Bronchial epithelial cell (primary cell): ENCODE results near the gene CYTH3. TPM values are rescaled to one million over a fixed set of nuclear protein-coding genes. Genes with fewer than 3 reads are reported as not detected.

ENCODE experiments used
- DNase-seq: peaks from one replicate; pipeline ENCODE4 v3.0.0-alpha.2; 2010; ENCODE audit warnings: low read depth
- FAIRE-seq: peaks from 2 replicates; lab custom pipeline; 2011; peaks lifted over from hg19 to GRCh38; lab: Jason Lieb, UNC
- H3K27me3 ChIP-seq: 2 replicates; pipeline ENCODE4 v1.5.1; 2011; ENCODE audit warnings: low read length; ENCODE audit not compliant: control insufficient read depth, insufficient read depth
- H3K36me3 ChIP-seq: 2 replicates; pipeline ENCODE4 v1.5.1; 2011; ENCODE audit warnings: low read length; ENCODE audit not compliant: control insufficient read depth, insufficient read depth
- H3K4me3 ChIP-seq: 2 replicates; pipeline ENCODE4 v1.5.1; 2011; ENCODE audit warnings: mild to moderate bottlenecking, low read depth, low read length, control low read depth
- total RNA-seq: library from RNA; depleted of rRNA; stranded (reverse); fragments of >200 nt; gene quantifications from 2 replicates; pipeline ENCODE4 v1.2.1, GENCODE V29; 2014
- TF ChIP-seq, protein P1 (sequence below): IDR thresholded peaks from 2 replicates; pipeline ENCODE4 v1.5.1; 2011; ENCODE audit warnings: mild to moderate bottlenecking, moderate library complexity, low read length, control low read depth, inconsistent platforms; ENCODE audit not compliant: insufficient read depth, severe bottlenecking

CYTH3 gene
- total RNA-seq, 1 donor from 2014 or later, result 11.6 TPM

DNA sequence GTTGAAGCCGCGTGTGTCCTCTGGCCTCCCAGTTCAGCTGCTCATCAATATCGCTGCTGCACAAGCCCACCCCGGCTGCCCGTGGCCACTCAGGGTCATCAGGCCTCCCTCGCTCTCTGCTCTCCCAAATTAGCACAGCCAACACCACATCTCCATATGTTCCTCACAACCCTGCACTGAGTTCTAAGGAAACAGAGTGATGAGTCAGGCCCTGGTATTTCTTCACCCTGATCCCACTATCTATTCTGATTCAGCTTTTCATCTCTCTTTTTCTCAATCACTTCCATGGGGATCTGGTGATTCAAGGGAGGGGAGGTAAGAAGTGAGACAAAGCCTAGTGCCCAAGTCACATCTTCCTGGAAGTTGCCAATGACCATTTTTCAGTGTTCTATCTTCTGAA is 23.8 kb downstream of the CYTH3 start:
- no peak overlapping the region for H3K4me3 ChIP-seq
- DNase-seq (peak; percentile 86), FAIRE-seq (no peak)
- H3K36me3 ChIP-seq, result no peaks in the 10 kb centered on the region
- H3K27me3 ChIP-seq, result no peaks in the 10 kb centered on the region
- TF ChIP-seq, protein P1, sequence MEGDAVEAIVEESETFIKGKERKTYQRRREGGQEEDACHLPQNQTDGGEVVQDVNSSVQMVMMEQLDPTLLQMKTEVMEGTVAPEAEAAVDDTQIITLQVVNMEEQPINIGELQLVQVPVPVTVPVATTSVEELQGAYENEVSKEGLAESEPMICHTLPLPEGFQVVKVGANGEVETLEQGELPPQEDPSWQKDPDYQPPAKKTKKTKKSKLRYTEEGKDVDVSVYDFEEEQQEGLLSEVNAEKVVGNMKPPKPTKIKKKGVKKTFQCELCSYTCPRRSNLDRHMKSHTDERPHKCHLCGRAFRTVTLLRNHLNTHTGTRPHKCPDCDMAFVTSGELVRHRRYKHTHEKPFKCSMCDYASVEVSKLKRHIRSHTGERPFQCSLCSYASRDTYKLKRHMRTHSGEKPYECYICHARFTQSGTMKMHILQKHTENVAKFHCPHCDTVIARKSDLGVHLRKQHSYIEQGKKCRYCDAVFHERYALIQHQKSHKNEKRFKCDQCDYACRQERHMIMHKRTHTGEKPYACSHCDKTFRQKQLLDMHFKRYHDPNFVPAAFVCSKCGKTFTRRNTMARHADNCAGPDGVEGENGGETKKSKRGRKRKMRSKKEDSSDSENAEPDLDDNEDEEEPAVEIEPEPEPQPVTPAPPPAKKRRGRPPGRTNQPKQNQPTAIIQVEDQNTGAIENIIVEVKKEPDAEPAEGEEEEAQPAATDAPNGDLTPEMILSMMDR, result no peak

DNA sequence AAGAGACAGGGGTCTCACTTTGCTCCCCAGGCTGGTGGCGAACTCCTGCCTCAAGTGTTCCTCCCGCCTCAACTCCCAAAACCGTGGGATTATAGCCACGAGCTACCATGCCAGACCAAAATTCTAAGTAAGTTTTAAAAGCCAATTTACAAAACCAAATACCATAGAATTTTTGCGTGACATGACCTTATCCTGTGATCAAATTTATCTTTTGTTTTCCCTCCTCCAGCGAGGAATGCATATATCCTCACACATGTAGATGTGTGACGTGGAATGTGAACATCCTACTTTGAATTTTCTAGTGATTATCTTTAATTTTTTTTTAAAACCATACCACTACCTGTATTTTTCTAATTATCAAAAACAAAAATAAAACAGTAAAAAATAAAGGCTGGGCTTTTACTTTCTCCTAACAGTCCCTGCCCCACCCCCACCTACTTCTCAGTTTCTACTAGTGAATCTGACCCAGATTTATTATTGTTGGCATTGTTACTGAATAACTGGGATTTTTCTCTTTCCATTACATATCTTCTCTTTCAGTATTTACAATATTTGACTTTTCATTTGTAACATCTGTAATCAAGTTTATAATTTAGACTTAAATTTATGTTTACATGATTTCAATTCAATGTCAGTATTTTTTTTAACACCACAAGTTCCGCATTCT is 26.0 kb downstream of the CYTH3 start:
- no peaks in the 10 kb centered on the region for H3K27me3 ChIP-seq
- TF ChIP-seq, protein P1, result no peak
- no peak for DNase-seq
- H3K4me3 ChIP-seq, result no peak overlapping the region
- no peaks in the 10 kb centered on the region for H3K36me3 ChIP-seq
- no peak for FAIRE-seq

DNA sequence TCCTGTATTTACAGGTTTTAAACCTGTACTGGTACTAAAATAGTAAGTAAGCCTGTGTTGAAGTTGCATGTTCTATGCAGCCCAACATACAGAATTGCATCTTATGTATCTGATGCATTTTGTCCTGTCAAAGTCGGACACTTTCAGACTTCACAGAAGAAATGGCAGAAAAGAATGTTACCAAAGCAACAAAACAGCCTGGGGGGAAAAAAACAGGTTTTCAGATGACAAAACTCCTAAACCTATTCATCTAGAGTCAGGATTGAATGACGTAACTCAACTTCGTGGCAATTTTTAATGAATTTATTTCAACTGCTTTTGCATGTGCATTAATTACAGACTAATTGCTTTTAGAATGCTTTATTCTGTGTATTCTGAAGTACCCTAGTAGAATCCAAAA is 28.4 kb downstream of the CYTH3 start:
- TF ChIP-seq, protein P1, result no peak
- Histone ChIP-seq H3K27me3 (no peaks in the 10 kb centered on the region), H3K4me3 (no peak overlapping the region), H3K36me3 (no peaks in the 10 kb centered on the region)
- DNase-seq, result no peak
- FAIRE-seq, result no peak

DNA sequence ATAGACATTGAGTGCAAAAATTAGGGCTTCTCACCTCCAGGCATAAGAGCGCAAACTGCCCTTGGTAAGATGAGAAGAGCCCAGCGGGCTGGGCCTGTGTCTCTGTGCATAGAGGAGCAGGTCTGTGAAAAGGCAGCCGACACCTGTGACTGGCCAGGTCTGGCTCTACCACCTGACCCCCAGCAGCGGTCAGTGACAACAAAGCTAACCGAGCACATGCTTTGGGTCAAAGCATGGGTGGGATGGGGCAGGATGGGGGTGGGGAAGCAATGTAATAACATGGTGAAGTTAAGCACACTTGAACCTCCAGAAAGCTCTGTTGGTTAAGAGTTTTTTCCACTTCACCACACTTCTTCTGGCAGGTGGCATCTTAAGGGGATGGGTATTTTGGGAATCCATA is 29.3 kb downstream of the CYTH3 start:
- Histone ChIP-seq H3K4me3 (no peak overlapping the region), H3K27me3 (no peaks in the 10 kb centered on the region), H3K36me3 (no peaks in the 10 kb centered on the region)
- TF ChIP-seq, protein P1, result no peak
- DNase-seq (no peak), FAIRE-seq (no peak)

DNA sequence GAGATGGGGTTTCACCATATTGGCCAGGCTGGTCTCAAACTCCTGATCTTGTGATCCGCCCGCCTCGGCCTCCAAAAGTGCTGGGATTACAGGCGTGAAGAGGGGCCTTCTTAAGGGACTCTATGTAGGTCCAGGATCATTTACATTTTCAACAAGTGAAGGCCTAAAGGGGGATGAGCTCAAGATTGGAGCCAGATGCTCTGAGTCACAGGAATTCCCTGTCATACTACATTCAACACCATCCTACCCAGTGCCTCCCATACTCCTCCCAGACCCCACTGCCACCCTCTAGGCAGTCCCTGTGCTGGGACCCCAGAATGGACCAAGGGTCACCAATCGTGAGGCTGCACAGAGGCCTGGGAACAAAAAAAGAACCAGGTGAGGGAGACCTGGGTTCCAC is 29.9 kb downstream of the CYTH3 start:
- DNase-seq (no peak), FAIRE-seq (no peak)
- no peak overlapping the region for H3K4me3 ChIP-seq
- TF ChIP-seq, protein P1, result no peak
- H3K36me3 ChIP-seq, result no peaks in the 10 kb centered on the region
- H3K27me3 ChIP-seq, result no peaks in the 10 kb centered on the region

DNA sequence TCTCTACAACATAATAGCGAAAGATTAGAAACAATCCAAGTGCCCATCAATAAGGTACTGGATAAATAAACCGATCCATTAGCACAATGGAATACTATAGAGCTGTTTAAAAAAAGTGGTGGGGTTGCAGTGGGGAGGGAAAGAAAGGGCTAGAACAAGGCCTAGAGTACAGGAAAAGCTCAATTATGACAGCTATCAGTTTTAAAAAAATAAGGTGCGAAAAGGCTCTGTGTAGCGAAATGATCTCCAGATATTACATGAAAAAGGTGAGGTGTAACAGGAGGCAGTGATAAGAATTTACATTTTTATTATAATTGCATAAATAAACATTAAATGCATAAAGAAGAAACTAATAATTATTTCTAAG is 30.8 kb downstream of the CYTH3 start:
- H3K27me3 ChIP-seq, result no peaks in the 10 kb centered on the region
- H3K4me3 ChIP-seq, result no peak overlapping the region
- DNase-seq (no peak), FAIRE-seq (no peak)
- no peaks in the 10 kb centered on the region for H3K36me3 ChIP-seq
- TF ChIP-seq, protein P1, result no peak
